Parathyroid adenoma (tissue), 2 donors: Measurements from ENCODE around the gene GAST.

Source experiments
- H2AFZ ChIP-seq: fragments of 300-600 bp; sonication (generic); one replicate; pipeline ENCODE4 v1.7.0; 2017; ENCODE audit warnings: antibody characterized with exemption, mild to moderate bottlenecking
- H3K27ac ChIP-seq: fragments of 300-600 bp; sonication (generic); one replicate; pipeline ENCODE4 v1.7.0; 2017
- H3K27me3 ChIP-seq: fragments of 300-600 bp; sonication (generic); one replicate; pipeline ENCODE4 v1.7.0; 2017; ENCODE audit warnings: low read length; ENCODE audit not compliant: control insufficient read depth, insufficient read depth
- H3K36me3 ChIP-seq: fragments of 300-600 bp; sonication (generic); one replicate; pipeline ENCODE4 v1.7.0; 2017; ENCODE audit warnings: low read length; ENCODE audit not compliant: control insufficient read depth, insufficient read depth
- H3K4me1 ChIP-seq: fragments of 300-600 bp; sonication (generic); one replicate; pipeline ENCODE4 v1.7.0; 2017; ENCODE audit warnings: control low read depth
- H3K4me2 ChIP-seq: fragments of 300-600 bp; sonication (generic); one replicate; pipeline ENCODE4 v1.7.0; 2017; ENCODE audit warnings: low read length
- H3K4me3 ChIP-seq: fragments of 300-600 bp; sonication (generic); one replicate; pipeline ENCODE4 v1.7.0; 2017; ENCODE audit warnings: low read depth, low read length
- H3K79me2 ChIP-seq: fragments of 300-600 bp; sonication (generic); one replicate; pipeline ENCODE4 v1.7.0; 2017; ENCODE audit warnings: control low read depth
- H3K9ac ChIP-seq: fragments of 300-600 bp; sonication (generic); one replicate; pipeline ENCODE4 v1.7.0; 2017; ENCODE audit warnings: mild to moderate bottlenecking
- H3K9me3 ChIP-seq: fragments of 300-600 bp; sonication (generic); one replicate; pipeline ENCODE4 v1.7.0; 2017; ENCODE audit warnings: low read length; ENCODE audit not compliant: control insufficient read depth
- TF ChIP-seq, protein P1 (sequence below): fragments of 300-600 bp; sonication (generic); IDR thresholded peaks from one replicate; pipeline ENCODE4 v1.7.0; 2017; ENCODE audit warnings: antibody characterized with exemption, mild to moderate bottlenecking
- donor health status: primary hyperparathyroidism.

Gene GAST

GRCh38 chr17:41688641-41689496 is 23.3 kb upstream of the GAST start, which contains the start of gene EIF1:
Gene EIF1, plus strand, starts transcription at chr17:41688885. Its CDS starts 154 bp downstream, at chr17:41689039.
- Histone ChIP-seq H3K4me3 (peak within 1 kb of the TSS; percentile 88), H2AFZ (peak within 1 kb of the TSS; percentile 84), H3K9me3 (no peaks in the 10 kb centered on the region), H3K79me2 (peaks cover 6% of the 10 kb centered on the region), H3K9ac (peak within 1 kb of the TSS; percentile 100), H3K27me3 (no peaks in the 10 kb centered on the region), H3K4me2 (peak within 1 kb of the TSS; percentile 72), H3K36me3 (no peaks in the 10 kb centered on the region), H3K4me1 (peaks cover 14% of the 10 kb centered on the region), H3K27ac (peak within 1 kb of the TSS; percentile 100)
- TF ChIP-seq, protein P1, sequence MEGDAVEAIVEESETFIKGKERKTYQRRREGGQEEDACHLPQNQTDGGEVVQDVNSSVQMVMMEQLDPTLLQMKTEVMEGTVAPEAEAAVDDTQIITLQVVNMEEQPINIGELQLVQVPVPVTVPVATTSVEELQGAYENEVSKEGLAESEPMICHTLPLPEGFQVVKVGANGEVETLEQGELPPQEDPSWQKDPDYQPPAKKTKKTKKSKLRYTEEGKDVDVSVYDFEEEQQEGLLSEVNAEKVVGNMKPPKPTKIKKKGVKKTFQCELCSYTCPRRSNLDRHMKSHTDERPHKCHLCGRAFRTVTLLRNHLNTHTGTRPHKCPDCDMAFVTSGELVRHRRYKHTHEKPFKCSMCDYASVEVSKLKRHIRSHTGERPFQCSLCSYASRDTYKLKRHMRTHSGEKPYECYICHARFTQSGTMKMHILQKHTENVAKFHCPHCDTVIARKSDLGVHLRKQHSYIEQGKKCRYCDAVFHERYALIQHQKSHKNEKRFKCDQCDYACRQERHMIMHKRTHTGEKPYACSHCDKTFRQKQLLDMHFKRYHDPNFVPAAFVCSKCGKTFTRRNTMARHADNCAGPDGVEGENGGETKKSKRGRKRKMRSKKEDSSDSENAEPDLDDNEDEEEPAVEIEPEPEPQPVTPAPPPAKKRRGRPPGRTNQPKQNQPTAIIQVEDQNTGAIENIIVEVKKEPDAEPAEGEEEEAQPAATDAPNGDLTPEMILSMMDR: no peak

- Histone ChIP-seq H3K27ac (peak overlapping the region; percentile 100), H3K4me2 (peak overlapping the region; percentile 65), H2AFZ (no peak overlapping the region), H3K36me3 (no peaks in the 10 kb centered on the region), H3K79me2 (peaks cover 6% of the 10 kb centered on the region), H3K27me3 (no peaks in the 10 kb centered on the region), H3K4me1 (peaks cover 14% of the 10 kb centered on the region), H3K4me3 (peak overlapping the region; percentile 88), H3K9ac (no peak overlapping the region), H3K9me3 (no peaks in the 10 kb centered on the region)
- TF ChIP-seq, protein P1: peak; percentile 69
Observed at GRCh38 chr17:41689497-41690299, 22.4 kb upstream of the GAST start.

- H3K27ac ChIP-seq: peak overlapping the region; percentile 100
- H3K27me3 ChIP-seq: no peaks in the 10 kb centered on the region
- H3K4me1 ChIP-seq: peaks cover 14% of the 10 kb centered on the region
- no peak overlapping the region for H3K4me2 ChIP-seq
- TF ChIP-seq, protein P1: no peak
- H3K9me3 ChIP-seq: no peaks in the 10 kb centered on the region
- H3K36me3 ChIP-seq: no peaks in the 10 kb centered on the region
- no peak overlapping the region for H3K9ac ChIP-seq
- H3K4me3 ChIP-seq: no peak overlapping the region
- H3K79me2 ChIP-seq: peaks cover 6% of the 10 kb centered on the region
- no peak overlapping the region for H2AFZ ChIP-seq
Observed at GRCh38 chr17:41690497-41690896, 21.6 kb upstream of the GAST start.

DNA sequence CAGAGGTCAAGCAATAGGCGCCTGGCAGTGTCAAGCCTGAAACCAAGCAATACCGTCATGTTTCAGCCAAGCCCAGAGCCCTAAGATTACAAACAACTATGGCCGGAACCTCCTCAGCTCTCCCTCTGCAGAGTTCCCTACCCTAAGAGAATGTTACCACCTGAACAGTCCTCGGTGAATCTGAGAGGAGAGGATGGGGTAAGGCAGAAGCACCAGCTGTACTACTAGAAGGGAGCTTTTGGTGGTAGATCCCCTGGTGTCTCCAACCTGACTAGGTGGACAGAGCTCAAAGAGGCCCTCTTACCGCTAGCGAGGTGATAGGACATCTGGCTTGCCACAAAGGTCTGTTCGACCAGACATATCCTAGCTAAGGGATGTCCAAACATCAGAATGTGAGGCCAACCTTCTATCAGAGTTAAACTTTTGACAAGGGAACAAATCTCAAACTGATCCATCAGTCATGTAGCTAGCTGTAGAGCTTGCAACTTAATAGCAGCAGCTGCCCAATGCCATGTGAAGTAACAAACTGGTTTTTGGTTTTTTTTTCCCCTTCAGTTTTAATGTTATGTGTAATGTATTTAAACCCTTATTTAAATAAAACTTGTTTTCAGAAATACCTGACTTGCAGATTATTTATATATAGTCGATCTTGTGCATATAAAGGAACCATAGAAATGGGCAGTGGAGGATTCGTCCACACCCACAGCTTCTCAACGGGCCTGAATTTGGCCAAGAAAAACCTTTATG is 20.9 kb upstream of the GAST start:
- Histone ChIP-seq H3K27me3 (no peaks in the 10 kb centered on the region), H3K27ac (no peak overlapping the region), H3K4me1 (peaks cover 14% of the 10 kb centered on the region), H3K9me3 (no peaks in the 10 kb centered on the region), H3K4me2 (no peak overlapping the region), H3K79me2 (peaks cover 6% of the 10 kb centered on the region), H2AFZ (no peak overlapping the region), H3K4me3 (no peak overlapping the region), H3K36me3 (no peaks in the 10 kb centered on the region), H3K9ac (no peak overlapping the region)
- TF ChIP-seq, protein P1: no peak
